Cardiac muscle cell (in vitro differentiated cells and primary cell): Measurements from ENCODE around the gene GIPC1. TPM values are rescaled to one million over a fixed set of nuclear protein-coding genes. Genes with fewer than 3 reads are reported as not detected.

ENCODE experiments used
- DNase-seq, 2 donors: peaks; one replicate each; pipeline versions ENCODE4 v3.0.0 to v3.0.0-alpha.2; 2010 to 2017; ENCODE audit warnings: low read depth in 1 of 2, low spot score in 1 of 2
- H3K27ac ChIP-seq: fragments of 200-600 bp; sonication (generic); 2 replicates; pipeline ENCODE4 v1.5.1; 2016
- H3K27me3 ChIP-seq: fragments of 200-600 bp; sonication (generic); 2 replicates; pipeline ENCODE4 v1.6.0; 2016; ENCODE audit warnings: control low read depth
- H3K36me3 ChIP-seq: fragments of 200-600 bp; sonication (generic); 2 replicates; pipeline ENCODE4 v1.5.1; 2016; ENCODE audit warnings: control low read depth
- H3K4me1 ChIP-seq: fragments of 200-600 bp; sonication (generic); 2 replicates; pipeline ENCODE4 v1.8.1; 2017; ENCODE audit warnings: low read depth, mild to moderate bottlenecking, mixed run types
- H3K4me3 ChIP-seq: fragments of 200-600 bp; sonication (generic); 2 replicates; pipeline ENCODE4 v1.5.1; 2016; ENCODE audit warnings: mild to moderate bottlenecking
- H3K9me3 ChIP-seq: fragments of 200-600 bp; sonication (generic); 2 replicates; pipeline ENCODE4 v1.5.1; 2017; ENCODE audit warnings: low read depth, mild to moderate bottlenecking, control low read depth
- CTCF ChIP-seq: IDR thresholded peaks from 2 replicates; pipeline ENCODE4 v1.5.1; 2012; ENCODE audit warnings: low read depth, mild to moderate bottlenecking, low read length
- polyA plus RNA-seq: library from polyadenylated mRNA; unstranded; fragments of >200 nt; fragmentation: Nextera tagmentation; extraction: Ambion mirVana; gene quantifications from 2 replicates; pipeline ENCODE4 v1.2.1, GENCODE V29; 2016
- total RNA-seq: library from RNA; depleted of rRNA; stranded (reverse); fragments of >200 nt; gene quantifications from 2 replicates; pipeline ENCODE4 v1.2.3, GENCODE V29; 2016

Gene GIPC1
- total and polyA plus RNA-seq, 2 experiments from 2014 or later = 133 to 145 TPM

GRCh38 chr19:14502334-14503092 lies 6.6 kb upstream of the GIPC1 start:
- Histone ChIP-seq H3K9me3 (no peaks in the 10 kb centered on the region), H3K4me1 (peaks cover 2% of the 10 kb centered on the region), H3K27ac (no peak overlapping the region), H3K27me3 (peaks cover 5% of the 10 kb centered on the region), H3K4me3 (no peak overlapping the region), H3K36me3 (no peaks in the 10 kb centered on the region)
- DNase-seq = peak in 1 of 2 donors; percentile 64
- no peak for TF ChIP-seq CTCF

- Histone ChIP-seq H3K4me1 (no peaks in the 10 kb centered on the region), H3K36me3 (no peaks in the 10 kb centered on the region), H3K9me3 (no peaks in the 10 kb centered on the region), H3K4me3 (no peak overlapping the region), H3K27ac (no peak overlapping the region), H3K27me3 (no peaks in the 10 kb centered on the region)
- DNase-seq = peak; percentile 33
- TF ChIP-seq CTCF = no peak
Observed at GRCh38 chr19:14497228-14497921, 1.4 kb upstream of the GIPC1 start.

- no peak for DNase-seq
- no peak for TF ChIP-seq CTCF
- Histone ChIP-seq H3K27me3 (no peaks in the 10 kb centered on the region), H3K4me3 (no peak overlapping the region), H3K27ac (peak overlapping the region; percentile 27), H3K36me3 (no peaks in the 10 kb centered on the region), H3K9me3 (no peaks in the 10 kb centered on the region), H3K4me1 (no peaks in the 10 kb centered on the region)
Observed at GRCh38 chr19:14496834-14497227, 904 bp upstream of the GIPC1 start.

GRCh38 chr19:14495672-14496028 lies 277 bp downstream of the GIPC1 start:
- Histone ChIP-seq H3K27ac (no peak overlapping the region), H3K4me3 (peak overlapping the region; percentile 69), H3K36me3 (no peaks in the 10 kb centered on the region), H3K9me3 (no peaks in the 10 kb centered on the region), H3K27me3 (no peaks in the 10 kb centered on the region), H3K4me1 (no peaks in the 10 kb centered on the region)
- no peak for TF ChIP-seq CTCF
- no peak for DNase-seq

- H3K27ac ChIP-seq = no peak overlapping the region
- no peaks in the 10 kb centered on the region for H3K36me3 ChIP-seq
- H3K4me3 ChIP-seq = peak overlapping the region; percentile 69
- H3K27me3 ChIP-seq = no peaks in the 10 kb centered on the region
- TF ChIP-seq CTCF = no peak
- H3K4me1 ChIP-seq = no peaks in the 10 kb centered on the region
- no peak for DNase-seq
- H3K9me3 ChIP-seq = no peaks in the 10 kb centered on the region
Observed at GRCh38 chr19:14494910-14495671, 836 bp downstream of the GIPC1 start.
